GM18951 (cell line): ENCODE measurements around the gene SHISA7.
"Not testable (repeated sequence)": the region's sequence is repeated elsewhere in the genome, so short reads cannot be mapped to it uniquely, and the experiment has no call there.

Experiments
- POLR2A ChIP-seq: IDR thresholded peaks from 4 replicates; pipeline ENCODE4 v1.6.1; 2011; ENCODE audit warnings: mild to moderate bottlenecking; ENCODE audit not compliant: insufficient read length, insufficient read depth; ENCODE audit errors: extremely low read depth
- in situ Hi-C: fragments of 300-500 bp; cut with MboI; formaldehyde crosslinking; loops from one replicate; pipeline ENCODE4 v1.12.0; 2022; ENCODE audit warnings: low sequenced_read_pairs, mixed read lengths, inconsistent platforms; ENCODE audit not compliant: unreplicated experiment

Gene SHISA7

GRCh38 chr19:55452749-55453346, 9.7 kb upstream of the SHISA7 start:
- in situ Hi-C loops, result no loop called here
- TF ChIP-seq POLR2A, result no peak

- in situ Hi-C loops, result no loop called here
- no peak for TF ChIP-seq POLR2A
Measured at GRCh38 chr19:55451965-55452748, 9.1 kb upstream of the SHISA7 start.

GRCh38 chr19:55451163-55451964, 8.3 kb upstream of the SHISA7 start:
- in situ Hi-C loops, result no loop called here
- TF ChIP-seq POLR2A, result no peak

GRCh38 chr19:55449469-55449868, 6.4 kb upstream of the SHISA7 start:
- in situ Hi-C loops, result no loop called here

GRCh38 chr19:55448175-55448490, 5.0 kb upstream of the SHISA7 start:
- in situ Hi-C loops, result not testable (repeated sequence)

More at GRCh38 chr19:55449469-55449868, 6.4 kb upstream of the SHISA7 start:
- TF ChIP-seq POLR2A, result no peak

GRCh38 chr19:55447421-55448174, 4.5 kb upstream of the SHISA7 start:
- in situ Hi-C loops, result no loop called here

GRCh38 chr19:55446060-55446459, 3.0 kb upstream of the SHISA7 start:
- no peak for TF ChIP-seq POLR2A

More at GRCh38 chr19:55447421-55448174, 4.5 kb upstream of the SHISA7 start:
- TF ChIP-seq POLR2A, result no peak

GRCh38 chr19:55444646-55445045, 1.5 kb upstream of the SHISA7 start:
- no peak for TF ChIP-seq POLR2A
- in situ Hi-C loops, result no loop called here

More at GRCh38 chr19:55446060-55446459, 3.0 kb upstream of the SHISA7 start:
- in situ Hi-C loops, result no loop called here

GRCh38 chr19:55443824-55444480, 852 bp upstream of the SHISA7 start:
- in situ Hi-C loops, result no loop called here
- TF ChIP-seq POLR2A, result no peak

- TF ChIP-seq POLR2A, result no peak
- in situ Hi-C loops, result no loop called here
Measured at GRCh38 chr19:55442372-55442961, 633 bp downstream of the SHISA7 start.

- in situ Hi-C loops, result no loop called here
- no peak for TF ChIP-seq POLR2A
Measured at GRCh38 chr19:55441692-55442321, 1.3 kb downstream of the SHISA7 start.

- in situ Hi-C loops, result no loop called here
- TF ChIP-seq POLR2A, result no peak
Measured at GRCh38 chr19:55441319-55441691, 1.8 kb downstream of the SHISA7 start.
